GM21825 (cell line): ENCODE results near the gene ST8SIA4.

Source experiments
- ATAC-seq: cut with Tn5 transposase; IDR thresholded peaks from one replicate; pipeline ENCODE4 v1.9.1; 2021; ENCODE audit warnings: mild to moderate bottlenecking, moderate library complexity; ENCODE audit not compliant: unreplicated experiment

The ST8SIA4 gene, protein sequence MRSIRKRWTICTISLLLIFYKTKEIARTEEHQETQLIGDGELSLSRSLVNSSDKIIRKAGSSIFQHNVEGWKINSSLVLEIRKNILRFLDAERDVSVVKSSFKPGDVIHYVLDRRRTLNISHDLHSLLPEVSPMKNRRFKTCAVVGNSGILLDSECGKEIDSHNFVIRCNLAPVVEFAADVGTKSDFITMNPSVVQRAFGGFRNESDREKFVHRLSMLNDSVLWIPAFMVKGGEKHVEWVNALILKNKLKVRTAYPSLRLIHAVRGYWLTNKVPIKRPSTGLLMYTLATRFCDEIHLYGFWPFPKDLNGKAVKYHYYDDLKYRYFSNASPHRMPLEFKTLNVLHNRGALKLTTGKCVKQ

DNA sequence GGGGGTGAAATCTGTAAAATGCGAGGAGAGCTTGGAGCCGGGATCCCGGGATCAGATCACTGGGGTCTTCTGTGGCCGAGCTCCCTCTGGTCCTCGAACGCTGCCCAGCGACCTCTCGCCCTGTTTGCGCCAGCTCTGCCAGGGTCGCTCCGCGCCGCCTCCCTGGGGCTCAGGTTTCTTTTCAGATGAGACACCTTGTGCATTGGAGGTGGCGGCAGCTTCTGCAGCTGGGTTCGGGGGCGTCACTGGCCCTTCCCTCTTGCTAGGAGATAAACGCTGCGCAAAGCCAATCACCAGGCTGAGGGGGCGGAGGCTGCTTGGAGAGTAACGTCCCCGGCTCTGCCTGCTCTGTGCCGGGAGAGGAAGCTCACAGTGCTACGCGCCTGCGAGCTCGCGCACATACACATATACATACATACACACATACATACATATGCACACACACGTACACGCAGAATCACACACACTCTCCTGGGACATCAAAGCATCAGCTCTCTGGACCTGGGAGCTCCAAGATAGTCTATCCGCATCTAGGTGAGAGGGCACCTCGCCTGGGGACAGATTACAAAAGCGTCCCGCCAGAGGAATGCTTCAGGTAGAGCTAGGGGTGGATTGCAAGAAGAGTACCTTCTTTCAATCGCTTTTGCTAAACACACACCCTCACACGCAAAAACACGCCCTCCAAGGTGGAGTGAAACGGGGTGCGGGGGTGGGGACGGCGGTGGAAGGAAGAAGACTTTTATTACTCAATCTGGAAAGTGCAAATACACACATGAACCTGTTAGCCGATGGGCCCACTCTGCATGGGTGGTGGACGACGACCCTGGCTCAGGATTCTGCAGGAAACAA is at the start of gene ST8SIA4:
Gene ST8SIA4 (minus strand): TSS at position 244 of the 849 bp plus-strand sequence. CDS start 327 bp downstream, outside the sequence.
- ATAC-seq, result peak; percentile 73

DNA sequence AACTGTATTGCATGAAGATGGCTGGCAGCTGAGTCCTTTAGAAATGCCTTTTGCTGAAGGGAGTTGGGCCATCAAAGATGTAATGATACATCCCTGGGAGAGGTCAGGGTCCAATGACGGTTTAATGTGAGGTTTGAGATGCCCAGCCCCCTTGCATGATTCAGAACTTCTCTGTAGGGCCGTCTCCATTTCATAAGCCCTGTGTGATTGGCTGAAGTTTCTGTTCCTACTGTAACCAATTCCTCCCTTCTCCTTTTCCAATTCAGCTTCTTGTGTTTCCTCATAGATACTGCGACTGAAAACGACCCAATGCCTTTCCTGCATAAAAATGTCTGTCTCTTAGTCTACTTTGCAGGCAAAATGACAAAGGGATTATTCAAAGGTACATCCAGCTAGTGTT is 47.9 kb upstream of the ST8SIA4 start:
- ATAC-seq, result no peak

DNA sequence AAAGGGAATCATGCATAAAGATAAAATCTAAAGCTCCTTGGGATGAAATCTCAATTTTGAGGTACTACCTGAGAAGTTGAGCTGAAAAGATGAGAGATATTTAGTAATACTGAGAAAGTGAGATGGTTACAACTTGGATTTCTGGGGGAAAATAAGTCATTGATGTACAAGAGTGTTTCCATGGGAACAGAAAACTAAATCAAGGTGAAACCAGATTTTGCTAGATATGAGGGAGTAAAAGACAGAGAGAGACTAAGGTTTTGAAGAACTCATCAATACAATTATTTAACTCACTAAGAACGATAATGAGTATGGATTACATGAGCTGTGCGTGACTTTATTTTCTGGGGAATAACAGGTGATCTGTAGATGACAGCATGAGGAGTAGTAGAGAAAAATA is 10.2 kb upstream of the ST8SIA4 start:
- no peak for ATAC-seq

DNA sequence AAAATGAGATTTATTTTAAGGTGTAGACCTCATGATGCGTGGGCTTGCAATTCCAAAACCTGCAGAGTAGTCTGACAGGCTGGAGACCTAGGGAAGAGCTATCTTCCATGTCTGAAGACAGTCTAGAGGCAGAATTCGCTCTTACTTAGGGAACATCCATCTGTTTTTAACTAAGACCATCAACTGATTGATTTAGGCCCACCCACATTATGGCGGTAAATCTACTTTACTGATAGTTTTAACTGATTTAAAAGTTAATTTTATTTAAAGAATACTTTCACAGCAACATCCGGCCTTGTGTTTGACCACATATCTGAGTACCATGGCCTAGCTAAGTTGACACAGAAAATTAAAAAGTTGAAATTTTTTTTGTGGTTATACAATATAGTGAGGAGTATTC is 6.0 kb upstream of the ST8SIA4 start:
- no peak for ATAC-seq

DNA sequence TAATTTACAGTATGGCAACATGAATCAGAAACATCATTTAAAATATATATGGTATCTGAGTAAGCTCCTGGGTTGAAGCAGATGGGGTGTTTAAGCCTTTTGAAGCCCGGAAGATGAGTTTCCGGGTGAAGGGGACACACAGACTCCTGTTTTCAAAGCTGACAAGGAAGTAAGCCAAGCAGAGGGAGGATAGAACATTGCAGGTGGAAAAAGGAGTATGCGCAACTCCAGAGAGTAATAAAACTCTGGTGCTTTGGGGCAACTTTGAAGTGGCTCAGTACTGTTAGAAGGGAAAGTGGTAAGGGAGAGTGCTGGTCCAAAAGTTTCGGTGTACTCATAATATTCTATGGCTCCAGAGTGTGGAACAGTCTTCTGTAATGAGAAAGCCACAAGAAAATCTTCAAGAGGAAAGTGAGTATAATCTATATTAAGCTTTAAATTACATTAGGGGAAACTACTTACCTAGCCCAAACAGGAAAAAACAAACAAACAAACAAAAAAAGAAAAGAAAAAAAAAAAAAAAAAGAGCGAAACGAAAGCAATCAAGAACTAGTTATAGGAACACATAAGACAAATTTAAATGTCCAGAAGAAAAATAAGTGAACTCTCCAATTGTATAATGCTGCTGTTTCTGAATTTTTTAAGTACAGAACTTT is 2.3 kb upstream of the ST8SIA4 start:
- ATAC-seq, result no peak

DNA sequence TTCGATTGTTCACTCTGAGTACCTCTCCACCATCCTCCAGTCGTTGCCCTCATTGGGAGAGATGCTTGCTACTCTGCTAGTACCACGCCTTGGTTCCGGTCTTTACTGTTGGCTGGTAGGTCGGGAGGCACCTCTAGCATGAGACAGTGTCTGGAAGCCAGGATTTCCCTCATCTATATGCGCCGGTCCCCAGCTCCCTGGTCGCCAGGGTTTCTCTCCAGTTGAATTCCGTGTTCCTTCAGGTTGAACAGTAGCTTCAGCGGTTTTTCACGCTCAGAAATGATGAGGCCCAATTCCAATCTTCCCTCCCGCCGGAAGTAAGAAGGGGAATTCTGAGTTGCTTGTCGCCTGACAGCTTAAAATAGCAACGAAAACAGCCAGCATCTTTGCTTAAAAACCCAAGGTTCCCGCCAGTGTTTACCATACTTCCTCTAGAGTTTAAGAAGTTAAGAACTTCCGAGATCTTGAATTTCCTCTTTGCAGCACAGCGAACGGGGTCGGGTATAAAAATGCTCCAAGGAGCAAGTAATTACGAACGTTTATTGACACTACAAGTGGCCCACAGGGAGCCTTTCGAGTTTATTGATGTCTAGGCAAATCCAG is 1.3 kb upstream of the ST8SIA4 start:
- peak; percentile 30 for ATAC-seq

DNA sequence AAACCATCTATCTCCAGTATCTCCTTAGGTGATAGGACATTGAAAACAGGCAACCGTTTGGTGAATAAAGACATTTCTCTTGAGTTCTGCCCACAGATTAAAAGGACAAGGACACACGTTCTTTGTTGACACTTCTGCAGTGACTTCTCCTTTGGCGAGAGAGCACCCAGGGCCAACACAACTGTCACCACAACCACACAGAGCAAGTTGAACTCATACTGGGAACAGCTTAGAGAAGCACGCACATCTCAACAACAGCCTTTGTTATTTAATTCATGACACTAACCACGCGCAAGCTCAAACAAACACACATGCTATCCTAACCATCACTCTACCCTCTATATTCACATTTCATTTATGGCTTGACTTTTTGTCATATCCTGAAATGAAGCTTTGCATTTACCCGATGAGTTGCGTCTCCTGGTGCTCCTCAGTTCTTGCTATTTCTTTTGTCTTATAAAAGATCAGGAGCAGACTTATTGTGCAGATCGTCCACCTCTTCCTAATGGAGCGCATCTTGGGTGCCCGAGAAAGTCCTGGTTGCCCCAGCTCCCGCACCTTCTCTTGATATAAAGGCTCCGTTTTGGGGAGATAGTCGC is 543 bp downstream of the ST8SIA4 start:
- ATAC-seq, result no peak

DNA sequence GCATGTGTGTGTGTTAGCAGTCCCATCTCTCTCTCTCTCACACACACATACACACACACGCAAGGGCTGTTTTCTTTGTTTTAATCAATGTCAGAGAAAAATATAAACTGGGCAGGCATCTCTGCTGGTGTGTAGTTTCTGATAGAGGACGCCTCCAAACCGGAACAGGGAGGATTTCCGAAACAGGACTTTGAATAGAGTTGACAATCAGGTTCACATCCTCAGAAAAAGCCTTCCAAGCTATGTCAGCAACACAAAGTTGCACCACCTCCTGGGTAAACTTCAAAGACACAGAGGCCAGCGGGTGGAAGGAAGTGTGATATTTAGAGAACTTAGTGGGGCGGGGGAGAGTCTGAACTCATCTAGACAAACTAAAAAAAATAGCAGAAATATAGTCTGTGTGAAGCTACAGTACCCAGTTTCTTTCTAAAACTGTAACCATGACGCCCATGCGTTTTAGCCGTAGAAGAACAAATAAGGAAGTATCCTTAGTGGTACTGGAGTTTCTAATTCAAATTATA is 1.2 kb downstream of the ST8SIA4 start:
- no peak for ATAC-seq

DNA sequence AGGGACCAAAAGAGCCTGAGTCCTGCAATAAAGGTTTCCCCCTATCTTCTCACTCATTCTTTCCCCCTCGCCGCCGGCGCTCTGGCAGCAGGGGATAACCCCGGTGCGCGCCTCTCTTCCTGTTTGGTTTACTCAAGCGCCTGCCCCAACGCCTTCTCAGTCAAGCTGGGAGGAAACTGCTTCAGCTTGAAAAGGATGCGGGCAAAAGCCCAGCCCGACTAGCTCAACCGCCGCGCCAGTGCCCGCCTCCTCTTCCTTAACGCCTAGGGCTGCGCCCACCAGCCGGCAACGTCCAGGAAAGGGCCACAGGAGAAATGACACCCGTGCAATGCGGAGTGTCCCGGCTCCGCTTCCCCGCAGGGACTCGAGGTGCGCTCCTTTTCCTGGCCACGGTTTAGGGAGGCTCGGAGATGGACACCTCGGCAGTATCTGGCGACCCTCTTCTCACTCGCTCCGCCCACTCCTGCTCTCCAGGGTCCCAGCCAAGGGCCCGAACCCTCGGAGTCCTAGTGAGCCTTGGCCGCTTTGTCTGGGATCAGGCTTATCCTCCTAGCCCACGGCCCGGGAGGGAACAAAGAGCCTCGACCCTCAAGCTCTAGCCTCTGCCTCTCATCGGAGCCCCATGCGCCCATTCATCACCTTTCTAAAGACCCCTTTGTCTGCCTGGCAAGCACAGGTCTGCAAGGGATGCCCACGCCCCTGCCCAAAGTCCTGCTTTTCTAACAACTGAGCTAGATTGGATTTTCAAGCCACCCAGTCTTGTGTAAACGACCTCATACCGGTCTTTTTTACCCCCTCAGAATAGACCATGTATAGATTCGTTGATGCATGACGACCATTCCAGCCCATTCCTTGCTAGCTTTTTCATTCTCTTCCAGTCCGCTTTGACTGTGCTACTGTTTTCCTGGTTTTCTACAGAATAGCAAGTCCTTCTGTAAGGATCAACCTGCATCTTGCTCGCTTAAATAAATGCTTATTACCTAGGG is 2.0 kb downstream of the ST8SIA4 start:
- peak; percentile 39 for ATAC-seq

DNA sequence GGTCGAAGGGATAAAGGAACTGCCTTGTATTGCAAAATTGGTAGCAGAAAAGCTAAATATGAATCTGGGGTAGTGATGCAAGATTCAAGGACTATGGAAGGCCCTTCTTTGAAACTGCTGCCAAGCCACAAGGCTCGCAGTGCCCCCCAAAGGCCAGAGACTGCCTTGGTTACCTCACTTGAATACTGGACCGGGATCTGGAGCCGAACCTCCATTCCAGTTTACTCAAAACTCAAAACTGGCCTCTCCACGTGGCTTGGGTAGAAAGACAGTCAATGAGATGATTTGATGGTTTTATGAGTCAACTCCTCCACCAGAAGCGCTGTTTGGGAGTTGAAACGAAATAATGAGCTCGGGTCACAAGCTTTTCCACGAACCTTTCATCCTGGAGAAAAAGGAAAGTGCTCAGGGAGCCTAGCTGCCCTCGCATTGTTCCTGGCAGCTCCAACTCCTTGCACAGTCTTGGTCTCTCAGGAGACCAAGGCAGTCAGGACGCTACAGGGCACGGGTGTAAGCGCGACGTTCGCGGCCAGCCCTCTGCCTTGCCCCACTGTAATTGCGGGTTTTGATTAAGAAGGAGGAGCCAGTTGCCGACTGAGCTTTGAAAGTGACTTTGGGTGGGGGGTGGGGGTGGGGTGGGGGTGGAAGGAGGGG is 2.8 kb downstream of the ST8SIA4 start:
- peak; percentile 10 for ATAC-seq

DNA sequence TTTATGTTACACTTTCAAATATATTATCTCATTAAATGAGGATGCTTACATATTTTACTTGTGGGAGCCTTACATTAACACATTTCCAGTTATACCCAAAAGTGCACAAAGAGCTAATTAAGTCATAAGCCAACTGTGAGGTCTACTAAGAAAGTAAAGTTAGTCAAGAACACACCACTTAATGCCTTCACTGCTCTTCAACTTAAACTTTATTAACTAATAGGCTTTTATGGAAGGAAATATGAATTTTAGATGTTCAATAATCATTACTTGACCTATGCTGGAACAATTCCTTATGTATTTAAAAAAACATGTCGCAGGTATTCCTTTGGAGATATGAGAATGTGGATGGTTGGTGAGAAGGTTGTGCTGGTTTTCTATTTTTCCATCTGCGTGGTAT is 3.4 kb downstream of the ST8SIA4 start:
- no peak for ATAC-seq

DNA sequence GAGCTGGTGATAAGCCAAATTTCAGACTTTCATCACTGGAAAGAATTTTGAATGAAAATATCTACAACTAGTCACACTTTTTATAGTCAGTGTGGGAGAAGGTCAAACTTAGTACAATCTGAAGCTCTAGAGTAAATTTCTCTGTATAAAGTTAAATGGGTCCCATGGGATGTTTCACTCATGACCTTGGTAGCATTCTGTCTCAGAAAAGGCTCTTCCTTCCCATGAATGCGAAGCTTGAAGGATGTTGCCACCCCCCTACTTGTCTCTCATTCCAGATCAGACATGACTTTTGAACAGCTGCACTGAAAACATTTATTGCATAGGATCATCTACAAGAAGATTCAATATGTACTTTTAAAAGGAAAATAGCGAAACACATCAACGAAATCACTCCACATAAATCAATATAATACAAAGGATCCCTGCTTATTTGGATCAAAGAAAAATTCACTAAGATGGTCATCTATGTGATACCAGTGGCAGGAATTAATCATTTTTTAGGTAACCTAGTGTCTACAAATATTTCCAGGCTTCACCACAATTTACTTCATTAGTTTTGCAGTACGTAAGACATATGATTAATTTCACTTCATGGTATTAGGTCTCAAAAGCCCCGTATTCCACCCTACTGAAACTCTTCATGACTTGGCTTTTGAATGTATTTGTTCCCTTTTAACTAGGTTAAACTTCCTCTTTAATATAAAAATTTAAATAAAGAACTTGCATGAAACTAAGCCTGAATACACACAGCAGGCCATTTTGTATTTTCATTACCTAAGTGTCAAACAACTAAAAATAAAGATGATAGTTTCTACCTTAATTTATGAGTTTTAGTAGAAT is 4.4 kb downstream of the ST8SIA4 start:
- ATAC-seq, result no peak

DNA sequence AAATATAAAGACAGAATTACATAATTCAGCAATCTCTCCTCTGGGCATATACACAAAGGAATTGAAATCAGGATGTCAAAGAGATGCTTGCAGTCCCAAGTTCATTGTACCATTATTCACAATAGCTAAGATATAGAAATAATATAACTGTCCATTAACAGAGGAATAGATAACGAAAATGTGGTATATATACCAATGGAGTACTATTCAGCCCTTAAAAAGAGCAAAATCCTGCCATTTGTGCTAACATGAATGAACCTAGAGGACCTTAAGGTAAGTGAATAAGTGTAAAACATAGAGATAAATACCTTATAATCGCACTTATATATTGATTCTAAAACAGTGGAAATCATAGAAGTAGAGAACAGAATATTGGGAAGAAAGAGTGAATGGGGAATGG is 7.0 kb downstream of the ST8SIA4 start:
- no peak for ATAC-seq

DNA sequence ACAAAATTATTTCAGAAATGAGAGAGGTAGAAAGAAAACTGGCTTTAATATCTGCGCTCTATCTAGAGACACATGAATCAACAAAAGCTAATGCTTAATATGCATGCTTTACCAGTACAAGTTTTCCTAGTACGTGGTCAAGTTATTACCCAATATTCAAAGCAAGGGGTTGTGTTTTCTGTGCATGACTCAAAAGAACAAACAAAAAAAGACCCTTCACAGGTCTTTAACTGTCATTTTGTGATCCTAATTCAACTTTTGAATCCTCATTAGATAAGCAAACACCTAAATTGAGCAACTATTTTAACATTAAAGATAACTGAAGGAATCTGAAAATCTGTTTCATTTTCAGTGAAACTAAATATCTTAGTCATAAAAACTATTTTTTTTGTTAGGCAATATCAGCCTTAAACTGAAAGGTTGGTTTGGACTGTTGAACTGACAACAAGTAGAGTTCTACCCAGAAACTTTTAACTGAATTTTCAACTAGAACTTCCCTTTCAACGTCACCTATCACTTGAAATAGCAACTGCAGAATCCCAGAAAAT is 12.5 kb downstream of the ST8SIA4 start:
- peak; percentile 69 for ATAC-seq

DNA sequence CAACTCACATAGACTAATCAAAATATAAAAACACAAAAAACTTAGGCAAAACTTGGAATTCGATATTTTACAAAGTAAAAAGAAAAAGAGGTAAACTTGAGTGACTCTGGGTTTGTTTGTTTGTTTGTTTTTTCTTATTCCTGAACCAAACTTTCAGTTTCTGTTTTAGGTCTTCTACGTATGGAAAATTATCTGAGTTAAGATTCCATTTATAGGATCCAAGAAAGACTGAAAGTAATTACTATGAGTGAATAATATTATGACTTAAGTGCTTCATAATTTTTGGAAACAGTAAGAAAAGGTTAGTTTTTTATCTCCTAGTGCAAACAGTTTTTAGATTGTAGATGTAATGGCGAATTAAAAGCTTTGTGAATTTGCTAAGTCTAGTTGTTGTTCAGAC is 13.2 kb downstream of the ST8SIA4 start:
- ATAC-seq, result no peak

DNA sequence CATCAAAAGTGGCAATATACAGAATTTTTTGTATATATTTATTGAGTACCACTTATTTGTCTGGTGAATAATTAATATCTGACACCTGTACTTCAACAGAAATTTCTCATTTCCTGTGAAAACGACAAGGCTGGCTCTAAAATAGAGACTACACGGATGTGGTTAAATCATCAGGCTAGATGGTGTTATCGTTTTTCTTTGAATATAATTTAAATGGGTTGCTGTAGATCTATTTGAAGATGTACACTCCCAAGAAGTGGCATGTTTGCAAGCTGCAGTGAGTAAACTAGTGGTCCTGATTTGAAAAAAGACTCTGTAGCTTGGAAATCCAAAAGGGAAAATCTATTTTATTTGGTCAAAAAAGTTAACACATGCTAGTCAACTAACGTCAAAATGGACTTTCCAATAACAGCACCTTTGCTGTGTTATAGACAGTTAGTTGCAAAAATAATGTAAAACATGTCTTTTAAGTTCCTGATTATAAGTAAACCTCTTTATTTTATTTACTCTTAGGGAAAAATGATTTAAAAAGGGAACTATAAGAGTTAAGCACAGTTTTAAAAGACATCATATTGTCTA is 13.8 kb downstream of the ST8SIA4 start:
- ATAC-seq, result peak; percentile 56

DNA sequence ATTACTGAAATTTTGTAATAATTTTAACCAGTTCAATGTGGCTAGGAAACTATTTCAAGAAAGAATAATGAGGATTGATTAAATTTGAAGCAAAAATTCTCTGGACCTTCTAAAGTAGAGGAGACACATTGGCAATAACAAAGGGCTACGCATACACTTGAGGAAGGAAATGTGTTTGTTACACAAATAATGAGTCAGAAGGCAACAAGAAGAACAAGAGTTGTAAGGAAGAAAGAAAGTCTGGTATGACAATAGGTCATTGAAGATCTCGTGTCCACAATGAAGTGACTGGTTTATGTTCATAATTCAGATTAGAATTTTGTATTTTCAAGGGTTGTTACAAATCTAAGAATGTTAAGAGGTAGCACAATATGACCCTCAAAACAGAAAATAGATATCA is 25.8 kb downstream of the ST8SIA4 start:
- ATAC-seq, result no peak
